Mammary epithelial cell (primary cell): Measurements from ENCODE around the gene CCN6.

Experiments
- EZH2 ChIP-seq: IDR thresholded peaks from 2 replicates; pipeline ENCODE4 v1.6.1; 2012; ENCODE audit warnings: low read length, inconsistent platforms, borderline replicate concordance
- TF ChIP-seq, protein P1 (sequence below), 2 donors: IDR thresholded peaks in 1 of 2; conservative IDR thresholded peaks in 1 of 2; 2 replicates each; pipeline ENCODE4 v1.5.1; 2011 to 2012; ENCODE audit warnings: inconsistent platforms in 2 of 2, low read length in 2 of 2, mild to moderate bottlenecking in 2 of 2, control low read depth in 1 of 2, low read depth in 1 of 2; ENCODE audit not compliant: insufficient read depth in 1 of 2; ENCODE audit errors: extremely low read depth in 1 of 2

- TF ChIP-seq EZH2 = no peak
- TF ChIP-seq, protein P1, sequence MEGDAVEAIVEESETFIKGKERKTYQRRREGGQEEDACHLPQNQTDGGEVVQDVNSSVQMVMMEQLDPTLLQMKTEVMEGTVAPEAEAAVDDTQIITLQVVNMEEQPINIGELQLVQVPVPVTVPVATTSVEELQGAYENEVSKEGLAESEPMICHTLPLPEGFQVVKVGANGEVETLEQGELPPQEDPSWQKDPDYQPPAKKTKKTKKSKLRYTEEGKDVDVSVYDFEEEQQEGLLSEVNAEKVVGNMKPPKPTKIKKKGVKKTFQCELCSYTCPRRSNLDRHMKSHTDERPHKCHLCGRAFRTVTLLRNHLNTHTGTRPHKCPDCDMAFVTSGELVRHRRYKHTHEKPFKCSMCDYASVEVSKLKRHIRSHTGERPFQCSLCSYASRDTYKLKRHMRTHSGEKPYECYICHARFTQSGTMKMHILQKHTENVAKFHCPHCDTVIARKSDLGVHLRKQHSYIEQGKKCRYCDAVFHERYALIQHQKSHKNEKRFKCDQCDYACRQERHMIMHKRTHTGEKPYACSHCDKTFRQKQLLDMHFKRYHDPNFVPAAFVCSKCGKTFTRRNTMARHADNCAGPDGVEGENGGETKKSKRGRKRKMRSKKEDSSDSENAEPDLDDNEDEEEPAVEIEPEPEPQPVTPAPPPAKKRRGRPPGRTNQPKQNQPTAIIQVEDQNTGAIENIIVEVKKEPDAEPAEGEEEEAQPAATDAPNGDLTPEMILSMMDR (conservative IDR thresholded peaks at IDR 0.05 in 1 of 2, IDR thresholded peaks at IDR 0.05 in 1 of 2; ENCODE audit: extremely low read depth in 1 of 2, insufficient read depth in 1 of 2, low read depth in 1 of 2, low read length in 2 of 2) = no peak
These were observed 23.5 kb upstream of the CCN6 start for GRCh38 chr6:112030206-112030960.
